HepG2 (cell line): Measurements from ENCODE around the gene RNU11. TPM values are rescaled to one million over a fixed set of nuclear protein-coding genes. Genes with fewer than 3 reads are reported as not detected.

Experiments used
- KDM6A ChIP-seq: IDR thresholded peaks from 2 replicates; pipeline ENCODE4 v1.6.1; 2016; ENCODE audit warnings: low read depth
- MAFK ChIP-seq, 2 experiments: IDR thresholded peaks in 1 of 2; conservative IDR thresholded peaks in 1 of 2; 2 replicates each; pipeline ENCODE4 v1.6.1; 2011; ENCODE audit warnings: improper control_type of control experiment in 2 of 2, low read length in 2 of 2
- PATZ1 ChIP-seq: sonication (generic); formaldehyde crosslinking; IDR thresholded peaks from 2 replicates; pipeline ENCODE4 v1.4.0; 2020; ENCODE audit warnings: missing genetic modification reagents
- PHF21A ChIP-seq: sonication (generic); formaldehyde crosslinking; IDR thresholded peaks from 2 replicates; pipeline ENCODE4 v1.5.0; 2020; ENCODE audit warnings: mild to moderate bottlenecking, missing genetic modification reagents
- PRDM15 ChIP-seq: sonication (generic); formaldehyde crosslinking; IDR thresholded peaks from 2 replicates; pipeline ENCODE4 v1.4.0; 2020; ENCODE audit warnings: missing genetic modification reagents
- PRDM4 ChIP-seq: sonication (generic); formaldehyde crosslinking; IDR thresholded peaks from 2 replicates; pipeline ENCODE4 v1.9.0; 2021; ENCODE audit warnings: missing genetic modification reagents, borderline replicate concordance
- RAD21 ChIP-seq: fragments of 450-650 bp; formaldehyde crosslinking; IDR thresholded peaks from 2 replicates; pipeline ENCODE4 v1.5.0; 2020; ENCODE audit warnings: mild to moderate bottlenecking
- ZNF367 ChIP-seq: sonication (generic); formaldehyde crosslinking; IDR thresholded peaks from 2 replicates; pipeline ENCODE4 v1.4.0; 2020; ENCODE audit warnings: missing genetic modification reagents, borderline replicate concordance
- polyA plus RNA-seq, 8 experiments: library from polyadenylated mRNA; depleted of rRNA in 3 of 8; stranded (reverse) in 7 of 8; unstranded in 1 of 8; fragments of >200 nt; fragmentation: Illumina TruSeq in 4 of 8; extraction: Trizol in 4 of 8; gene quantifications; 2 replicates each; pipeline versions ENCODE4 v1.2.1 to v1.2.3, GENCODE V29; 2011 to 2016; ENCODE audit warnings: low read depth in 4 of 8, missing spikeins in 1 of 8, mixed read lengths in 1 of 8; ENCODE audit not compliant: insufficient read depth in 1 of 8
- total RNA-seq, 5 experiments: library from RNA; depleted of rRNA; stranded (reverse); fragments of >200 nt; fragmentation: Illumina TruSeq; extraction: Trizol; gene quantifications; 2 replicates each; pipeline ENCODE4 v1.2.3, GENCODE V29; 2016; ENCODE audit warnings: low read depth in 1 of 5
- TF ChIP-seq, protein P1 (sequence below): sonication (generic); formaldehyde crosslinking; IDR thresholded peaks from one replicate; pipeline ENCODE4 v1.5.1; 2020; ENCODE audit warnings: mild to moderate bottlenecking, missing genetic modification reagents; ENCODE audit errors: not compliant biosample characterization

Gene RNU11
- total and polyA plus RNA-seq, 2 of the 13 experiments (the other 11 are each of a cell fraction or from before 2014, with no cell fraction given), result not detected

GRCh38 chr1:28642847-28643635 is 5.4 kb upstream of the RNU11 start, which contains the start of gene TAF12 (continued):
- TF ChIP-seq PATZ1, result peak; percentile 59; the same call in 1 of the 2 replicates
- TF ChIP-seq PRDM4, result 0 out of 2 replicates have a peak, but pooled peaks have one; percentile 79
- 0 out of 2 replicates have a peak, but pooled peaks have one; percentile 27 for TF ChIP-seq KDM6A (CRISPR knock-in tag)
- TF ChIP-seq MAFK (conservative IDR thresholded peaks at IDR 0.05 in 1 of 2, IDR thresholded peaks at IDR 0.05 in 1 of 2; ENCODE audit: low read length in 2 of 2), result no peak
- TF ChIP-seq ZNF367 (CRISPR knock-in tag), result 0 out of 2 replicates have a peak, but pooled peaks have one; percentile 38
- TF ChIP-seq, protein P1, sequence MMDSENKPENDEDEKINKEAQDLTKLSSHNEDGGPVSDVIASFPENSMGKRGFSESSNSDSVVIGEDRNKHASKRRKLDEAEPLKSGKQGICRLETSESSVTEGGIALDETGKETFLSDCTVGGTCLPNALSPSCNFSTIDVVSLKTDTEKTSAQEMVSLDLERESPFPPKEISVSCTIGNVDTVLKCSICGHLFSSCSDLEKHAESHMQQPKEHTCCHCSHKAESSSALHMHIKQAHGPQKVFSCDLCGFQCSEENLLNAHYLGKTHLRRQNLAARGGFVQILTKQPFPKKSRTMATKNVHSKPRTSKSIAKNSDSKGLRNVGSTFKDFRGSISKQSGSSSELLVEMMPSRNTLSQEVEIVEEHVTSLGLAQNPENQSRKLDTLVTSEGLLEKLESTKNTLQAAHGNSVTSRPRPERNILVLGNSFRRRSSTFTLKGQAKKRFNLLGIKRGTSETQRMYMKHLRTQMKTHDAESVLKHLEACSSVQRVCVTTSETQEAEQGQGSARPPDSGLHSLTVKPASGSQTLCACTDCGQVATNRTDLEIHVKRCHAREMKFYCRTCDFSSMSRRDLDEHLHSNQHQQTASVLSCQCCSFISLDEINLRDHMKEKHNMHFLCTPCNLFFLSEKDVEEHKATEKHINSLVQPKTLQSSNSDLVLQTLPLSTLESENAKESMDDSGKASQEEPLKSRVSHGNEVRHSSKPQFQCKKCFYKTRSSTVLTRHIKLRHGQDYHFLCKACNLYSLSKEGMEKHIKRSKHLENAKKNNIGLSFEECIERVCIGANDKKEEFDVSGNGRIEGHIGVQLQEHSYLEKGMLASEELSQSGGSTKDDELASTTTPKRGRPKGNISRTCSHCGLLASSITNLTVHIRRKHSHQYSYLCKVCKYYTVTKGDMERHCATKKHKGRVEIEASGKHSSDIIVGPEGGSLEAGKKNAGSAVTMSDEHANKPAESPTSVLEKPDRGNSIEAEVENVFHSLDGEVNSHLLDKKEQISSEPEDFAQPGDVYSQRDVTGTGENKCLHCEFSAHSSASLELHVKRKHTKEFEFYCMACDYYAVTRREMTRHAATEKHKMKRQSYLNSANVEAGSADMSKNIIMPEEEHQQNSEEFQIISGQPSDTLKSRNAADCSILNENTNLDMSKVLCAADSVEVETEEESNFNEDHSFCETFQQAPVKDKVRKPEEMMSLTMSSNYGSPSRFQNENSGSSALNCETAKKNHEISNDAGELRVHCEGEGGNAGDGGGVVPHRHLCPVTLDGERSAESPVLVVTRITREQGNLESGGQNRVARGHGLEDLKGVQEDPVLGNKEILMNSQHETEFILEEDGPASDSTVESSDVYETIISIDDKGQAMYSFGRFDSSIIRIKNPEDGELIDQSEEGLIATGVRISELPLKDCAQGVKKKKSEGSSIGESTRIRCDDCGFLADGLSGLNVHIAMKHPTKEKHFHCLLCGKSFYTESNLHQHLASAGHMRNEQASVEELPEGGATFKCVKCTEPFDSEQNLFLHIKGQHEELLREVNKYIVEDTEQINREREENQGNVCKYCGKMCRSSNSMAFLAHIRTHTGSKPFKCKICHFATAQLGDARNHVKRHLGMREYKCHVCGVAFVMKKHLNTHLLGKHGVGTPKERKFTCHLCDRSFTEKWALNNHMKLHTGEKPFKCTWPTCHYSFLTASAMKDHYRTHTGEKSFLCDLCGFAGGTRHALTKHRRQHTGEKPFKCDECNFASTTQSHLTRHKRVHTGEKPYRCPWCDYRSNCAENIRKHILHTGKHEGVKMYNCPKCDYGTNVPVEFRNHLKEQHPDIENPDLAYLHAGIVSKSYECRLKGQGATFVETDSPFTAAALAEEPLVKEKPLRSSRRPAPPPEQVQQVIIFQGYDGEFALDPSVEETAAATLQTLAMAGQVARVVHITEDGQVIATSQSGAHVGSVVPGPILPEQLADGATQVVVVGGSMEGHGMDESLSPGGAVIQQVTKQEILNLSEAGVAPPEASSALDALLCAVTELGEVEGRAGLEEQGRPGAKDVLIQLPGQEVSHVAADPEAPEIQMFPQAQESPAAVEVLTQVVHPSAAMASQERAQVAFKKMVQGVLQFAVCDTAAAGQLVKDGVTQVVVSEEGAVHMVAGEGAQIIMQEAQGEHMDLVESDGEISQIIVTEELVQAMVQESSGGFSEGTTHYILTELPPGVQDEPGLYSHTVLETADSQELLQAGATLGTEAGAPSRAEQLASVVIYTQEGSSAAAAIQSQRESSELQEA, result peak; percentile 87
- peak; percentile 81 for TF ChIP-seq PHF21A (CRISPR knock-in tag)
- peak; percentile 60 for TF ChIP-seq RAD21
- no peak; the same call in 1 of the 2 replicates for TF ChIP-seq PRDM15 (CRISPR knock-in tag)
